NCI-H82 treated with DMSO at 0.1 percent for 48 hours (cell line): ENCODE results near the gene POGLUT3.

Experiments
- DNase-seq: peaks from one replicate; lab custom pipeline; 2025; ENCODE audit not compliant: unreplicated experiment; lab: John Stamatoyannopoulos, UW

The POGLUT3 gene

GRCh38 chr11:108501396-108501795 lies 3.2 kb upstream of the POGLUT3 start:
- no peak for DNase-seq

GRCh38 chr11:108500721-108501120 lies 2.5 kb upstream of the POGLUT3 start:
- no peak for DNase-seq

- DNase-seq: no peak
Measured at GRCh38 chr11:108500169-108500568, 2.0 kb upstream of the POGLUT3 start.

DNA sequence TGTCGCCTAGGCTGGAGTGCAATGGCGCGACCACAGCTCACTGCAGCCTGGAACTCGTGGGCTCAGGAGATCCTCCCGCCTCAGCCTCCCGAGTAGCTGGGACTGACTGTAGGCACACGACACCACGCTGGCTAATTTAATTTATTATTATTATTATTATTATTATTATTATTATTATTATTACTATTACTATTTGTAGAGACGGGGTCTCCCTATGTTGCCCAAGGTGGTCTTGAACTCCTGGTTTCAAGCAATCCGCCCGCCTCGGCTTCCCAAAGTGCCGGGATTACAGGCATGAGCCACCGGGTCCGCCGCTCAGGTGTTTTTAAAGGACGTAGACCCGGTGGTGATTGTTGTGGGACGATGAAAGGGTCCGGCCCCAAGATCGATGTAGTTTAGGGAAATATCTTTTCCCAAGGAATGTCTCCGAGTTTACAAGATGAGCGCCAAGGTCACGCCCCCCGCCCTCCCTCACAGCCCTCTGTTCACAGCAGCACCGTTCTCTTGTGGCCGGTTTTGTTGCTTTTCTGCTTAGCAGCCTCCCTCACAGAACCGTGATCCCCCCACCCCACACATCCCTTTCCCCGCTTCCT lies 728 bp upstream of the POGLUT3 start:
- no peak for DNase-seq

- DNase-seq: peak; percentile 69
Measured at GRCh38 chr11:108497317-108498045, 703 bp downstream of the POGLUT3 start.

GRCh38 chr11:108496643-108497256 lies 1.4 kb downstream of the POGLUT3 start:
- no peak for DNase-seq

DNA sequence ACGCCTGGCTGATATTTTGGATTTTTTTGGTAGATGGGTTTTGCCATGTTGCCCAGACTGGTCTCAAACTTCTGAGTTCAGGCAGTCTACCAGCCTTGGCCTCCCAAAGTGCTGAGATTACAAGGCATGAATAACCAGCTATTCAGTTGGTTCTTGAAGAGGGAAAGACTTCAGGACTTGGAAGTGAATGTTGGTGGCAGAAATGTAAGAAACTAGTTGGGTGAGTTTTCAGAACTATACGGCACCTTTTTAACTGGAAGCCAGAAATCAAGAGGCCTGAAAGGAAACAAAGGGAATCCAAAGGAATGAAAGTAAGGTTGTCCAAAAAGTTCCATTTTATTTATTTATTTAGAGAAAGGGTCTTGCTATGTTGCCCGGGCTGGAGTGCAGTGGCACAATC lies 2.9 kb downstream of the POGLUT3 start:
- DNase-seq: no peak

DNA sequence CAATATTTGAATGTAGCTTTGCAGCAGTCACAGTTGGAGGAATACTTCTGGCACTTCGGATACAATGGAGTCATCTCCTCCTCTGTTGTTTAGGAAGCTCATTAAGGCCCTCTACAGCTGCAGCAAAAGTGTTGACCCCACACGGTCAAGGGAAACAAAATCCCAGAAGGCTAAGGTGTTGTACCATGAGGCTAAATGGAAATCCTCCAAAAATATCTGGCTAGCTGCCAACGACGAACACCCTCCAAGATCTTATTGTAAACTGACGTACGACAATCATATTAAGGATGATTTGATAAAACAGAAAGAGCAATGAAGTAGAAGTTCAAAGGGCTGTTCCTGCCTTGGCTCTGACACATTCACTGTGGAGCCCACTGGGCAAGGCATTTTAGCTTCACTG lies 4.0 kb downstream of the POGLUT3 start:
- peak; percentile 26 for DNase-seq

DNA sequence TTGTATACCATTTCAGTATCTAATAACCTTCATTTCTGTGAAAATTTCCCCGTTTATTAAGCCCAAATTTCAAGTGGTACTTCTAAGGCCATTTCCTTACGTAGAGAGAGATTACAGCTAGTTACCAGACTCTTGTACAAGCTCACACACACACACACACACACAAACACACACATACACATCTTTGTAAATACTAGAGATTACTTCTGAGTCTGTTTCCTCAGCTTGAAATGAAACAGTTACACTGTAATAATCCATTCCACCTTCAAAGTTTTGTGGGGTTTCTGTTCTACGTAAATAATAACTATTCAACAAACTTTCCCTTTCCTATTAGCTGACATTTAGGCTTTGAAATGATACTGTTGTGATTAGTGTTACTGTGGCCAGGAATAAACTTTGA lies 6.2 kb downstream of the POGLUT3 start:
- DNase-seq: no peak

- no peak for DNase-seq
Measured at GRCh38 chr11:108486828-108487227, 11.4 kb downstream of the POGLUT3 start.

DNA sequence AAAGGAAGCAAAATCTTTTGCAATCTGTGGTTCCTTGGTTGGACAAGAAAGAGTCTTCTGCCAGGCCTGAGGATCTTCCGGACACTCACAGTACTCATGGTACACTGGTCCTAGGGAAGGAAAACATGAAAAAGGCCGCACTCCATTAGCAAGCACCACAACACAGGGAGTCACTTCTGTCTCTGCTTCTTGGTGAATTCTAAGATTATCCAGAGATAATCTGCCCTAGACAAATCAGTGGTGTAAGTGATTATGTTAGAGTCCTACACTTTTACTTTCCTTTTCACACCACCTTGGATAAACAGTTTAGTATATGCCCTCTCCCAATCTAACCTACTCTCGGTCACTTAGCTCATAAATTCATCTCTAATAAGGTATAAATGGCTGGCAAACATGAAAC lies 11.9 kb downstream of the POGLUT3 start:
- no peak for DNase-seq

GRCh38 chr11:108483163-108483562 lies 15.0 kb downstream of the POGLUT3 start:
- DNase-seq: no peak

- no peak for DNase-seq
Measured at GRCh38 chr11:108474664-108475463, 23.3 kb downstream of the POGLUT3 start.

GRCh38 chr11:108472681-108473080 lies 25.5 kb downstream of the POGLUT3 start:
- DNase-seq: no peak

DNA sequence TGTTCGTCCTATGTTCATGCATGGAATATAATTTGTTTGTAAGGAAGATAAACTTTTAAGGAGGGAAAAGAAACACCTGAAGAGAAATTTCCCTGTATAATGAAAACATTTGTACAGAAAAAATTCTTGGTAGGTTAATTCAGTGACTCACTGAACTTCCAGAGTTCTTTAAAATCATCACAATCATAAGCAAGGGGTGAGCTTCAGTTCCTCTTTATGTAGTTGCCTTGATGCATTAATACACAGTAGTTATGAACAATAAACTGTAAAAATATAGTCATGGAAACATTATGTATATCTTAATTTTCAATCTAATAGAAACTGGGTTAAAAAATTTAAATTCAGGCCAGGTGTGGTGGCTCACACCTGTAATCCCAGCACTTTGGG lies 29.7 kb downstream of the POGLUT3 start:
- no peak for DNase-seq

- peak; percentile 79 for DNase-seq
Measured at GRCh38 chr11:108467091-108467823, 30.9 kb downstream of the POGLUT3 start, which contains the start of gene C11orf65. Gene C11orf65 (minus strand): TSS chr11:108467529. CDS start chr11:108461559, 5,970 bp downstream.

- DNase-seq: no peak
Measured at GRCh38 chr11:108466405-108466804, 31.8 kb downstream of the POGLUT3 start.

- DNase-seq: no peak
Measured at GRCh38 chr11:108453207-108453835, 44.9 kb downstream of the POGLUT3 start.
